GM12891 (cell line): Measurements from ENCODE around the gene HIP1R.

Experiments
- POLR2A ChIP-seq: IDR thresholded peaks from 2 replicates; pipeline ENCODE4 v1.6.1; 2011; ENCODE audit warnings: low read depth, low read length, control low read depth
- POLR2AphosphoS5 ChIP-seq: IDR thresholded peaks from 2 replicates; pipeline ENCODE4 v1.6.1; 2011; ENCODE audit warnings: low read depth, low read length, control low read depth
- TAF1 ChIP-seq: IDR thresholded peaks from 2 replicates; pipeline ENCODE4 v1.6.1; 2011; ENCODE audit warnings: low read depth, low read length, control low read depth

GRCh38 chr12:122866950-122867607 lies 31.8 kb downstream of the HIP1R start:
- TF ChIP-seq TAF1 (no peak), POLR2AphosphoS5 (no peak), POLR2A (no peak)
